Measurements from ENCODE around the gene RCSD1. TPM values are rescaled to one million over a fixed set of nuclear protein-coding genes. Genes with fewer than 3 reads are reported as not detected.

The RCSD1 gene
- polyA plus RNA-seq, 5 donors = 19.8 to 21.3 (median 20.6) TPM

DNA sequence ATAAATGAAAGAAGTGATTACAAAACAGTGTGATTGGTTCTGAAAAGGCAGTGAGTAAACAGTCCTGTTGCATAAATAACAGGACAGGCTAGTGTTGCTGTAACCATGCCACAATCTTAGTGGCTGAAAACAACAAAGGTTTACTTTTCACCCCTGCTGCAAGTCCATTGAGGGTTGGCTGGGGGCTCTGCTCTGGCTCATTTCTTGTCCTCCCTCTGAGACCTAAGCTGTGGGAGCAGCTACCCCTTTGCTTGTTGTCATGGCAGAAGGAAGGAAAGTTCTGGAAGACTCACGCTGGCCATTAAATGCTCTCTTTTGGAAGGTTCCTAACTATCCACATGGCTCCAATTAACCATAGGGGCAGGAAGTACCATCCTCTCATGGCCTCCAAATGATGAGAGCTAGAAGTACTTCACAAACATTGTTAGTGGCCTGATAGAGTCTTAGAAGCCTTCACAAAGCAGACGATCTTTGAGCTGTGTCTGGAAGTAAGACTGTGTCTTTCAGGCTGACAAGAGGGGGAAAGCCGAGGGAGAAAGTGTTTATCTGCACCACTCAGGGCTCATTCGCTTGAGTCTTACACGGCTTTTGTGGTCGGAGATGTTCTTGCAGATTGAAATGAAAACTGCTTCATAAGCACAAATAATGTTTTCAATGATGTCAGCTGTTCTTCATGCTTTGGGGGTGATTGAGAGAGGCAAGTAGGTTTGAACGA, 11.9 kb downstream of the RCSD1 start:
- no peak for DNase-seq

DNA sequence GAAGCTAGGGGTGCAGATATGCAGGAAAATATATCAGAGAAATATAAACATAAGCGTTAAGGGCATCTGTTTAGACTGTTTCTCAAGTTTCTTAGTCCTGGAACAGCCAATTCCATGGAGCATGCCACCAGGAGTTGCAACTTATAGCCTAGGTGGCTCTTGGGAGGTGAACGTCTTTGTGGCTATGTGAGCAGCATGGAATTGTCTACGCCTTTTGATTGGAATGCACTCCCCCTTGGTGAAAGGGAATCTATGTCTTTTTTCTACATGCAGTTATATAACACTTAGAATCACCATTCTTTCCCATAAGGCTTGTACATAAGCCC, 12.4 kb downstream of the RCSD1 start:
- no peak for DNase-seq

DNA sequence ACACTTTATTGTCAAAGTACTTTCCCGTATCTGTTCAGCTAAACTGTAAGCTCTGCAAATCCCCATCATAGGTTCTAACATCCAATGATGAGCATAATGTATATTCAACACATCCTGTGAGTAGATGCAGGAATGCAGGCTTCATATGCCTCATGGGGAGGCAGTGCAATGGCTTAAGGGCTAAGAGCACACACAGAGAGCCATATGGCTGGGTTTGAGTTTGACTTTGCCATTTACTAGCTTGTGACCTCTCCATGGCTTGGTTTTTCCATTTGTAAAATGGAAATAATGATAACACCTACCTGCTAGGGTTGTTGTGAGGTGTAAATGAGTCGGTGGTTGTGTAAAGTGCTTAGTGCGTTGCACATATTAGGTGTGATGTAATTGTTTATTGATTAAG, 13.4 kb downstream of the RCSD1 start:
- DNase-seq = no peak

DNA sequence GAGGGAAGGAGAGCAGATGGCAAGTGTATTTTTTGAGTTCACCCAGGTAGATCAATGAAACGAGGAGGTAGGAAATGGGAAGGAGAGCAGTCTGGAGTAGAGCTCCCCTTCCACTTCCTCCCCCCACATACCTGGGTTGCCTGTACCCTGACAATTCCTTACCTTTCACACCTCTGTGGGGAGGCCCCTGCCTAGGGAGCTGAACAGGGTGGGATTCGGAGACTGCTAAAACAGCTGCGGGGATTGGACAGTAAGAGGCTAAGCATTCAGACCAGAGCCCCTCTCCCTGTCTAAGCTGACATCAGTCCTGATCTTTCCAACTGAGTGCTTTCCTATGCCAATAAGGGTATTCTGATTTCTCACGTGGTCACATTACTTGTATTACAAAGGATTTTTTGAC, 14.5 kb downstream of the RCSD1 start:
- DNase-seq = no peak

DNA sequence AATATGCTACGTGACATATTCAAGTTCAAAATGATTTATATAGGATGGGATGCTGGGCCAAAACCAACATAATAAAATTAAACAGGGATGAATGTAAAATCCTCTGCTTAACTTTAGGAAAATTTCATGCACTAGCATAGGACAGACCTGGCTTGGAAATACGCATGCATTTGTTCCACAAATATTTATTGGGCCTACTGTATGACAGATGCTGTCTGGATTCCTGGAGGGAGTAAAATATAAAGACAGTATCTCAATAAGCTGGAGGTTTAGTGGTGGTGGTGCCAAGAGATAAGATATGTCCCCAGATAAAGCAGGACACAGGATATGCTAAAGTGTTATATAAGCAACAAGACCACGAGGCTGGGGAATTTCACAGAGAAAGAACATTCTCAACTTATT, 15.1 kb downstream of the RCSD1 start:
- DNase-seq = no peak

DNA sequence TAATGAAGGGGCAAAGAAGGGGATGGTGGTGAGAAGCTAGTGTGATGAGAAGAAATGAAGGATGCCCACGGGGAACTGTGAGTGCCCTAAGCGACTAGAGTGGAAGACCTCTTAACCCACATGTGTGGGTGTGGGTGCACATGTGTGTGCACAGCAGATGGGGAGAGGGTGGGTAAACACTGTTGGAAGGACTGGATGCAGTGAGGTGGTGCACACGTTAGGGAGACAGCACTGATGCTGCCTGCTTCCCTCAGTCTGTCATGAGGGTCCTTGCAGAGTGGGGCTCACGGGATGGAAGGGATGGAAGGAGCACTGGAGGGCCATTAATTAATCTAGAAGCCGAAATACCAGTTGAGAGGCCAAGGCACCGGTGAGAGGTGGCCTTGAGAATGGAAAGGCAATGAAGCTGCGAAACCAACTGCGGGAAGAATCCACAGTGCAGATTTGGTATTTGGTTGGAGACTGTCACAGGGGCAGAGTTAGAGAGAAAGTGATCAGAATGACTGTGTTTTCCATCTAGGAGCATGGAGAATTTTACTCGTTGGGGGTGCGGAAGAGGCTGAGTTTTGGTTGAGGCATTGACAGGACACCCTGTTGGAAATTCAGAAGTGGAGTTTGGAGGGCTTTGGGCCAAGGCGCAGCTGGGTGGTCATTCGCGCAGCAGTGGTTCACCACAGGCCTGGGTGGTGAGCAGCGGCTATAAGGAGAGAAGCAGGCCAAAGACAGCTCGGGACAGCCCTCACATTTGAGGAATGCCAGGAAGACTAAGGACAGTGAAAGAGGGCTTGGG, 15.8 kb downstream of the RCSD1 start:
- DNase-seq = no peak

DNA sequence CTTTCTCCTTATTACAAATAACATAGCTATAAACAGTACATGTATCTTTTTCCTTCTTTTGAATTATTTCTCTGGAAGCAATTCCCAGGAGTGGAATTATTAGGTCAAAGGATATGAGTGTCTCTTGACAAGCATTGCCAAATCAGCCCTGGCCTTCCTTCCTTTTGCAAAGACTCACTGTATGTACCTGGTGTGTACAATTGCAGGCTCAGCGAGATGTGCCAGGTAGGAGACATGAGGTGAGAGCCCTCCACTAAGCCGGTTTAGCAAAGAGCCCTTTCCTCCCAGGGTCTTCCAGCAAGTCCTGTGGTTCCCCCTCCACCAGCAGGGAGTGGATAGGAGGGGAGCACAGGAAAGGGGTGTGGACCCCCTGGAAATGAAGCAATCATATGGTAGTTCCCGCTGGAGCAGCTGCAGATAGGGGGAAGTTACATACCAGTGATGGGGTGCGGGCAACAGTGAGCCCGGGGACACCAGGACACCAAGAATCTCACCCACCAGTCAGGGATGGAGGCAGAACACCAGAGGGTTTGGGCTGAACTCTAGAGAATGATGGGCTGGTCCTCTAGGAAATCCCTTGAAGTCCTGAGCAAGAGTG, 18.3 kb downstream of the RCSD1 start:
- no peak for DNase-seq

DNA sequence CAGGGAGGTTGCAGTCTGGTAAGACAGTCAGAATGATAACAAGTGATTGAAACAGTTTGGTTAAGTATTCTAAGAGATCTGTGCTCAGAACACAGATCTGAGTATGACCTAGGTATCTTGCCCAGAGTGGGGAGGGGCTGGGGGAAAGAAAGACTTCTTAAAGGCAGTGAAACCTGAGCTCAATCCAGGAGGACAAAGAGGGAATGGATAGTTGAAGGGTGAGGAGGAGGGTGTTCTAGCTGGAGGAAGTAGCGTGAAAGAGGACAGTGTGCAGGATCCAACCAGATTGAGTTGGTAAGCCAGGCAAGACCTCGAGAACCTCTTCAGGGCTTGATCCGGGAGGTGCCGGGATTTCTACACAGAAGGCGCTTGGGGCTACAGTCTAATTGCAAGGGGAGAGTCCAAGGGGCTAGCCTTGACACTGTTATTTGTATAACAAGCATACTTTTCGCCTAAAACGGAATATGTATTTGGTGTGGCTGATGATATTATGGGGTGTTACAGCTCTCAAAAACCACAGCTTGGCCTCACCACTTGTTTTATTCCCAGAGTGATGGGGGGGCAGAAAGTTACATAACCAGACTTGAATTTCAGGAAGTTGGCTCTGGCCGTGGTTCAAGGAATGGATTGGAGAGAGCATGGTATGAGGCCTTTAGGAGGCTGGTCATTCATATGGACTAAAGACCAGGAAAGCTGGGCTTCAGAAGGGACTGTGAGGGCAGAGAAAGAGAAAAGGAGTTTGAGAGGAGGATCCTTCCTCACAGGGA, 19.1 kb downstream of the RCSD1 start:
- peak in 1 of 2 donors; percentile 15 for DNase-seq

DNA sequence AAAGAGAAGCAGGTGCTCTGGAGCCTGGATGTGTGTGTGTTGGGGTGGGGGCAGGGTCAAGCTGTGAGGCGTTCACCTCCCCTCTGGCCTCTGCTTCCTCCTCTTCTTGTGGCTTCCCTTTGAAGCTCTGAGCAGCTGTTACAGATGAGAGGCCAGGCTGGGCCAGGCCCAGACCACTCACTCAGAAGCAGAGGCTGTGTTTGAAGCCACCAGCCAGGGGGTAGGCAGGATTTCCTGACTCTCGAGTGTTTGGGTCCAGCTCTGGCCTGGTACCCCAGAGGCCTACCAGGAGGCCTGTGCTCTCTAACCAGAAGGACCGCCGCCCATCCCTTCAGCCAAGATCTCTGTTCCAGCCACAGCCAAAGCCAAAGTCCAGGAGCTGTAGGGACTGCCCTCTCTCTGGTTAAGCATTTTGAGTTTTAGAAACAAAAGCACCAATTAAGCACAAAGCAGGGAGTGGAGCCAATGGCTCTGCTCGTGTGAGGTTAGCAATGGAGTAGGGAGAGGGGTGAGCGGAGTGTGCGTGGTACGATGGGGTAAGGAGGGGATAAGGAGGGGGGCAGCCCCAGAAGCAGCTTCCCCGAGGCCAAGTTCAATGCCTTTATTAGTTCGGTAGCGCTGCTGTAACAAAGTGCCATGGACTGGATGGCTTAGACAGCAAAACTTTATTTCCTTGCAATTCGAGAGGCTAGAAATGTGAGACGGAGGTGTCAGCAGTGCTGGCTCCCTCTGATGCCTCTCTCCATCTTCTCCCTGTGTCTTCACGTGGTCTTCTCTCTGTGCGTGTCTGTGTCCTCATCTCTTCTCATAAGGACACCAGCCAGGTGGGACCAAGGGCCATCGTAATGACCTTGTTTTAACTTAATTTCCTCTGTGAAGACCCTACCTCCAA, 20.5 kb downstream of the RCSD1 start:
- DNase-seq = no peak

DNA sequence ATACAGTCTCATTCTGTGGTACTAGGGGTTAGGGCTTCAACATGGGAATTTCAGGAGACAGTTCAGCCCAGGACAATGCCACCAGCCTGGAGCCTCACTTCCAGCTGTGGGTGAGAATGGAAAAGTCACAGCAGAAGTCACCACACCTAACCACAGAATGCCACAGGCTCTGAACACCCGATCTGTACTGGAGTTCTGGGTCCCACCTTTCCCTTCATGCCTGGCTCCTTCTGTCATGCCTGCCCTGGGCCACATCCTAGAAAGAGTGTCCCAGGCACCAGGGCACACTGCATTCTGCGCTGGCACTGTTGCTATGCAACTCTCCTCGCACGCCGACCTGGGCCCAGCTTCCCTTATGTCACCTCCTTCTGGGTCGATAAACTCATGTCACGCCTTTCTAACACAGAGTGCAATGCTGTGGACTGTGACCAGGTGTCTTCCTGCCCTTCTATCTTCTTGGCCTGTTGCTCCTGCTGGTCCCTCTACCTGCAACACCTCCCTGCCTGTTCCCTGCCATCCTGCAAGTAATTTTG, 21.2 kb downstream of the RCSD1 start:
- DNase-seq = no peak

DNA sequence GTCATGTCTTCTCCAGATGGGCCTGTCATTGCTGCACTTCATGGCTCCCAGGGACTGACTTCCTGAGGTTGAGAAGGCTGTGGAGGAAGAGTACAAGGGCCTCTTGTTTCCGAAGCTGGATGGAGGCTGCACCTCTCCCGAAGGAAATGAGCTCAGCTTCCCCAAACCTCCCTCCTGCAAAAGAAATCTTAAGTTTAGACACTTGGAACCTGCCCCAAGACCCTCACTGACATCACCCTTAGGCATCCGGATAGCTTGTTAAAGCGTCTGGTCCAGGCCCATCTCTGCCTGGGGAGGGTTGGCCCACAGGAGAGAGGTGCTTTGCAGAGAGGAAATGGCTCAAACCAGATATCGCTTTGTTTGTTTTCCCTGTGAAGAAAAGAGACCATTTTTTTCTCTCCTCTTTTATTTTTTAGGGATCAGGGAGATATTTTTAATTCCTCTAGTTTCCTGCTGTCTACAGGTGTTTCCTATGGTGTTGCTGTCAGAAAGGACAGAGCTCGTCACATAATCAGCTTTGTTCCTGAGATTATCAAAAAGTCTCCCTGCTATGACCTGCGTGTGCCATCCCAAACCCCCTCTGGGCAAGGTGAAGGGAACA, 25.0 kb downstream of the RCSD1 start:
- peak in 1 of 2 donors; percentile 20 for DNase-seq

DNA sequence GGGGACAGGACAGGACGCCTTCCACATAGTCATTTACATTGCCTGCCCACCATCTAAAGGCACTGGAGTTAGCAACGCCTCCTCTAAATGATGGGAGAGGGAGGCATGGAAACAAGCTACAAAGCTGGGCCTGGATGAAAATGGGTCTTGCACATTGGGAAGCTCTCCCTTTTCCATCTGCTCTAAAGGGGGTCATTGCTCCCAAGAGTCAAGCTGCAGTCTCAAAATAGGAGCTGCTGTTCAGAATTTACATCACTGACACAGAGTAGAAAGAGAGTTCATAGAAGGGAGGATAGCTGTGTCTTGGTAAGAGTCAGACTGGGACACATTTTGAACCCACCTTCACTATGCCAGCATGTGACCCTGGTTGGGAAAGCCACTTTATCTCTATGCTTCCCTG, 26.6 kb downstream of the RCSD1 start:
- no peak for DNase-seq

DNA sequence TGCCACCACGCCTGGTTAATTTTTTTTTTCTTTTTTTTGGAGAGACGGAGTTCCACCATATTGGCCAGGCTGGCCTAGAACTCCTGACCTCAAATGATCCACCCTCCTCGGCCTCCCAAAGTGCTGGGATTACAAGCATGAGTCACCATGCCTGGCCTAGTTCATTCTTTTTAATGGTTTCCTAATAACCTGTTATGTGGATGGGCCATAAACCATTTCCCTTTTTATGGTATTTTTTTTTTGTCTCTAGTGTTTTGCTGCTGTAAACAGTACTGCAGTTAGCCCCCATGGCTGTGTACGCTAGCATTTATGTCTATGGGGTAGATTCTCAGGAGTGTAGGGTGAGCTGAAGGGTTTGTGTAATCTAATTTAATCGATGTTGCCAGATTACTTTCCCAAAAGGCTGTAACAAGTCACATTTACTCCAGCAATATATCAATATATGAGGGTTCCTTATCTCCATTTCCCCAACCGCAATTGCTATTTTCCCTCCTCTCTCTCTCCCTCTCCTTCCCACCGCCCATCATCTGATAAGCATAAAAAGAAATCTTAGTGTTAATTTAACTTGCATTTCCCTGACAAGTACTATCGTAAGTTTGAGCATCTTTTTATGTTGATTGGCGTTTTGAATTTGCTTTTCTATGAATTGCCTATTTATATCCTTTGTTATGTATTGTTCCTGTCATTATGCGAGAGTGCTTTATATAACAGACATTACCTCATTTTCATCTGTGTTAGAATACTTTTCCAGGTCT, 28.7 kb downstream of the RCSD1 start:
- no peak for DNase-seq

DNA sequence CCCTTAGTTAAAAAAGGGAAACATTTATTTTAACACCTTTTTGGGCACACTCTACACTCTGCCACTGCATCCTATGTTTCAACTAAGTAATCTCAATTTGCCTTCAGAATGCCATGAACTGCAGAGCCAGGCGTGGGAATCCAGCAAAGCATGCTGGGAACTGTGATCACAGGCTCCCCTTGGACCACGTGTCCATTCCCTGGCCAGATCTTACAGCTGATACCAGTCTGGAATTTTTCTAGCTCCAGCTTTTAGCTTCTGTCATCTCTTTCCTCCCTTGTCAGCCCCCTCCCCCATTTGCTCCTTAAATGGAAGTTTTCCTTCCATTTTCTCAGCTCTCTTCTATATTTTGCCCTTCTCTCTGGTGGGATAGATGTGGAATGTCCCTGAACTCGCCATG, 29.4 kb downstream of the RCSD1 start:
- no peak for DNase-seq

DNA sequence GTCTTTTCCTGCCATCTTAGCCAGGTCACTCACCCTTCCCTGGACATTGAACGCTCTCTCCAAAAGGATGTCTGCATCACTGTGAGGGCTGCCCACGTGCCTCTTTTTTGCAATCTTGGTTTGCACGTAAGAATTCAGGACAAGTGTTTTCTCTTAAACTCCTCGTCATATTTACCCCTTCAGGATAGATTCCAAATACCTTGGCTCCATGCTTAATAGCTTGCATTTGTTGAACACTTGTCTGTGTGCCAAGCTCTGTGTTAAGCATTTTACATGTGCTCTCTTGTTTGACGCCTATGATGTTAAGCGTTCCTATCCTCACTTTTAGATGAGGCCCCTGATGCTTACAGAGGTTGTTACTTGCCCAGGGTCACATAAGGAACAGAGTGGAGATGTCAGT, 29.8 kb downstream of the RCSD1 start:
- no peak for DNase-seq

DNA sequence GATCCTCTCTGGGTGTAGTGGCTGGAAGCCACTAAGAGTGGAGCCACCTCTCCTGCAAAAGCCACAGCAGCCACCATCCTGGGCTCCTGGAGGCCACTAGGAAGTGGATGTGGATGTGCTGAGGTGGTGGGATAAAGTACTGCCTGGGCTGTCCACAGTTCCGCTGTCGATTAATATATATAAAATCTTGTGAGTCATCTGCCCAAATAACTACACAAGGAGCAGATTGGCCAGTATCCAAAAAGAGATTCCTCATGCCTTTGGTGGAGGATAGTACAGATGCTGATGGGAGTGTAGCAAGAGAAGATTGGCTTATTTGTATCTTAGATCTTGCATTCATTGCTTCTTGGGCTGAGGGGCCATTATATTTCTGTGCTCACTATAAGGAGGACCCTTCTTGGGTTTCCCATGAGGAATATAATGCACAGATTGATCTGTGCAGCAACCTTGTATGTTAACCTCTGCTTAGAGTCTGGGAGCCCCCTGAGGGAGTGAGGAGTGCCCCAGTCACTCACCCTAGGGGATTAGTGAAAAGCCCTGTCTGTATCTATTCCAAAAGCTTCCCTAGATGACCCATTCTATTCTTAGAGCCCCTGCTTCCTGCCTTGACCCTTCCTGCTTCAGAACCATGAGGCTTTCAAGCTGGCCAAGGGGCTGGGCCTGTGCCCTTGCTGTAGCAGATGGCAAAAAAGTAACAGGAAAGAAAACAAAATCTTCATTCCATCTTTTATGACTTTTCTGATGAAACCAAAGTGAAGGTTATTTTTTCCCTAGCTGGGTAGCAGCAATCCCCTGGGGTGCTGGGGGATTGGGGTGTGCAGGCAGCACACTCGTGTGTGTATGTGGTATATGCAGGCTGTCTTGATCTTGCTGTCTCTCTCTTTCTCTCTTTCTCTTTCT, 31.7 kb downstream of the RCSD1 start:
- DNase-seq = no peak

DNA sequence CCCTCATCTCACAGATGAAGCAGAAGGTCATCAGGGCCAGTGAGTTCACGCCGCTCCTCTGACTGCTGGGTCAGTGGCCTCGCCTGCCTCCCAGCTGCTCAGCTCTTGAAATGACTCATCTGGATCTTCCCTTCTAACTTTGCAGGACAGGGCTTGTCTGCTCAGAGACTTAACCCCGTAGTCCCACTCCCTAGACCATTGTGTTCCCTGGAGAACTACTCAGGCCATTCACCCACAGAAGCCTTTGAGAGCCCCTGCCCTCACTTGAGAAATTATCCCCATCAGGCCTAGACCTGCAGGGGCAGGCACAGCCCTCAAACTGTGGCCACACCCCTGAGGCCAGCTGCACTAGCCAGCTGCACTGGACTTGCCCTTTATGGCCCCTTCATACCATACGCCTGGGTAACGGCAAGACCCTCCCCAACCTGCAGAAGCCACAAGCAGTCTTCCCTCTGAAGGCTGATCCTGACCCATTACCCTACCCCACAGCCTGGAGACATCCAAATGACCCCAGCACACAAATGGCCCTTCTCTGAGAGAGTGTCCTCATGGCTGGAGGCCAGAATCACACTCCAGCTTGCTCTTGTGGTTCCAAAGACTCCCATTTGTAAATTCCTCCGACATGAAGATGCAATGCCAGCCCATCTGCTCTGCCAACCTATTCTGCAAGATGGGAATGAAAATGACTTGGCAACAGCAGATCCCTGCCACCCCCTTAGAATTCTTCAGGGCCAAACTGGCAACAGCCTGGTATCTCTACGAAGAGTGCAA, 33.2 kb downstream of the RCSD1 start:
- no peak for DNase-seq

DNA sequence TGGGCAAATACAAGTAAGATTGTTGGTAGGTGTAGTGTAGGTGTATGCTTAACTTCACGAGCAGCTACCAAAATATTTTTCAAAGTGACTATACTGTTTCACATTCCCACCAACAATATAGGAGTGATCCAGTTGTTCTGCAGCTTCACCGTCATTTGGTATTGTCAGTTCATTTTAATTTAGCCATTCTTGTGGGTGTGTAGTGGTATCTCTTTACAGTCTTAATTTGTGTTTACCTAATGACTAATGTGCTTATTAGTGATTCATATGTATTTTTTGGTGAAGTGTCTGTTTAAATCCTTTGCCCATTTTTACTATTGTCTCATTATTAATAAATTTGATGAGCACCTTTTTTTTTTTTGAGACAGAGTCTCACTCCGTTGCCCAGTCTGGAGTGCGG, 35.4 kb downstream of the RCSD1 start:
- DNase-seq = no peak
